NCI-H1105 (cell line): ENCODE measurements around the gene PLCD3.

Experiments
- DNase-seq: peaks from one replicate; lab custom pipeline; 2025; lab: John Stamatoyannopoulos, UW

PLCD3 gene

GRCh38 chr17:45132320-45132571 is at the start of gene PLCD3:
Gene PLCD3 (minus strand): TSS chr17:45132515. CDS start chr17:45132410, 105 bp downstream.
- no peak for DNase-seq

GRCh38 chr17:45177563-45177962 is 45.2 kb upstream of the PLCD3 start:
- no peak for DNase-seq

GRCh38 chr17:45175759-45176115 is 43.4 kb upstream of the PLCD3 start:
- DNase-seq = no peak

DNA sequence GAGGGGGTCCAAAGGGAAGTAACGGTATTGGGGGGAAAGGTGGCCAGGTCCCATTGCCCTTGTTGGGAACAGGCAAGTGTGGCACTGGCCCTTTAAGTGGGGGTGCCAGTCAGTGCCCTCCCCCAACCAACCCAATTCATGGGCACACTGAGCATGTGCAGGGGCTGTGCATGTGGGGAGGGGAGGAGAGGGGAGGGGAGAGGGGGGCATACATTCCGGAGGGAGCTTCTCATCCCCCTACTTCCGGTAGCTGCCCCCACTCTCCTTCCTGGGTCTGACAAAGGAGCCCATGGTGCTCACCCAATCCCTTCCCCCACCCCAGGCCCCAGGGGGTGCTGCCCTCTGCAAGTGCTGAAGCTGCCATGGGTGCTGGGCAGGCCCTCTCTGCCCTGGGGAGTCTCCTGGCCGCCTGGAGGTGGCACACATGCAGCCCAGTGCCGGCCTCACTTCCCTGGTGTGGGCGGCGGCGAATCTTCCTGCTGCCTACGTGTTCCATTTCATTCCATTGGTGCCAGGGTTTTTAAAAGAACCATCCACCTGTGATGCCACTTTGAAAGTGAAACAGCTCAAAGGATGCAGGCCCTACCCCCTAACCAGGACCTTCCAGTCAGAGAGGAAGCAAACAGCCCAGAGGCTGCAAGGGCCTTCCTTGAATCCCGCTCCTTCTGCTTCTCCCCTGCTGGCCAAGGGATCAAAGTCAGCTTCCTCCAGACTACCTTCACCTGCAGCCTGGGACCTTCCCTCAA is 40.4 kb upstream of the PLCD3 start:
- DNase-seq = no peak

DNA sequence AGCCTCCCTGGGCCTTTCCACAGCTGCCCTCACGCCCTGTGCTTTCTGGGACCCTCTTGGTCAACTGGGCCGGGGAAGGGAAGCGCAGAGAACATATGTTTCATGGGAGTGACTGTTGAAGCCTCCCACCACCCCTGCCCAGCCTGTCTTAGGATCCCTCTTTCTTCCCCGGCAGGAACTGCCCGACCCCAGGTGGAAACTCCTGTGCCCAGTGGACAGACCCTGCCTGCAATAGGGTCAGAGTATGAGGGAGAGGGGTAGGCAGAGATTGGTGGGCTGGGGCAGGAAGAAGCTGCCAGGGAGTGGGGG is 39.9 kb upstream of the PLCD3 start:
- DNase-seq = no peak

GRCh38 chr17:45171338-45172231 is 39.3 kb upstream of the PLCD3 start:
- DNase-seq = no peak

- DNase-seq = no peak
Measured at GRCh38 chr17:45170931-45171337, 38.6 kb upstream of the PLCD3 start.

GRCh38 chr17:45170280-45170930 is 38.1 kb upstream of the PLCD3 start:
- no peak for DNase-seq

GRCh38 chr17:45168991-45169752 is 36.9 kb upstream of the PLCD3 start:
- DNase-seq = no peak

- DNase-seq = no peak
Measured at GRCh38 chr17:45164734-45165269, 32.5 kb upstream of the PLCD3 start.

DNA sequence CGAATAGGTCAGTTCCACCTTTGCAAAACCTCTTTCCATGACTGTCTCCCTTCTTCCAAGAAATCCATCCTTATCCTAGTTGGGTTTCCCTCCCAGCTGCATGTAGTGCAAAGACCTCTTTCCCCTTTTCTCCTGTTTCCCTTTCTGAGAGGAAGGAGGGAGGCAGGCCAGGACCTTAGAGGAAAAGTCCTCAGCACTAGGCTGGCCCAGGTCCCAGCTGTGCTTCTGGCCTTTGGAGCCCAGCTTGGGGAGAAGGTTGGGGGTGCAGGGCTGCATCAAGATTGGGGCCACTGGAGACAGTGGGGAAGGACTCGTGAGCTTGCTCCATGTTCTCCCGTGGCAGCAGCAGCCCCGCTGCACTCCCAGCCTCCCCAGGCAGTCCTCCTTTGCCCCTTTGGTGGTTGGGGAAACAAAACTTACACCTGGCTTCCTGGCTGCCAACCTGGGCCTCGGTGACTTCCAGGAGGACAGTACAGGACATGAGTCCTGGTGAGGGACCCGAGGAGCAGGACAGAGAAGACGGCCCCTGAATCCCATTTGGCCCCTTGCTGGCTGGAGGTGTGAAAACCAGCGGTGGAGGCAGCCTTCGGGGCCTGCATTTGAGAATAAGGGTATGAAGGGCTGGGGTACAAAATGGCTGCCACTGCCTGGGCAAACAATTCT is 29.8 kb upstream of the PLCD3 start:
- DNase-seq = no peak

DNA sequence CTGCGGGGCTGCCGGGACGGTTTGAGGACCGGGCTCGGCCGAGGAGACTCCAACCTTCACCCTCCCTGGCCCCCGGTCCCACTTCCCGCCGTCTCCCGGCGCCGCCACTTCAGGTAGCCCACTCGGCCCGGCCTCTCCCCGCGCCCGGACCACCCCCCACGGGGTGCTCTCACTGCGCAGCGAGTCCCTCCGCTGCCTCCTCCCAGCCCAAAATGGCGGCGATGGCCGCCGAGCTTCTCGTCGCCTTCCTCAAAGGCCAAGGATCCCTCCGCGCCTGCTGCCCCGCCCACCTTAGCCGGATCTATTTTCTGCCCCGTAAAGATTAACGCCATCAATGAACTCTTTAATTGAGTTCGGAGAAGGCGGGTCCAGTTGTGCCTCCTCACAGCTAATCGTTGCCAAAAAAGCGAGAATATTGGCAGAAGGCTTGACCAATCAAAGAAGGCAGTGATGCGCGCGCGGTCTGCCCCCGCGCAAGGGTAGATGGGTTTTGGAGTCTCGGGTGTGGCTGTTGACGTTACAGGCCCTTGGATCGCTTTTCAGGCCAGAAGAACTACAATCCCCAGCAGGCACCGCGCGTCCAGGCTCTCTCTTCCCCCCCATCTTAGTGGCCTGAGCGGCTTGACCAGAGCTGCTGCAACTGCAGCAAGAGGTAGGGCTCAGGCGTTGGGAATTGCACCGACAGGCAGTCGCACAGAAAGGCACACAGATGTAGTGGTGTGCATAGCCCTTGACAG is 29.1 kb upstream of the PLCD3 start, which contains the start of gene HEXIM2:
Gene HEXIM2, plus strand, starts transcription at position 588 of the 737 bp plus-strand sequence. CDS start 919 bp downstream, outside the sequence.
- peak; percentile 99 for DNase-seq

DNA sequence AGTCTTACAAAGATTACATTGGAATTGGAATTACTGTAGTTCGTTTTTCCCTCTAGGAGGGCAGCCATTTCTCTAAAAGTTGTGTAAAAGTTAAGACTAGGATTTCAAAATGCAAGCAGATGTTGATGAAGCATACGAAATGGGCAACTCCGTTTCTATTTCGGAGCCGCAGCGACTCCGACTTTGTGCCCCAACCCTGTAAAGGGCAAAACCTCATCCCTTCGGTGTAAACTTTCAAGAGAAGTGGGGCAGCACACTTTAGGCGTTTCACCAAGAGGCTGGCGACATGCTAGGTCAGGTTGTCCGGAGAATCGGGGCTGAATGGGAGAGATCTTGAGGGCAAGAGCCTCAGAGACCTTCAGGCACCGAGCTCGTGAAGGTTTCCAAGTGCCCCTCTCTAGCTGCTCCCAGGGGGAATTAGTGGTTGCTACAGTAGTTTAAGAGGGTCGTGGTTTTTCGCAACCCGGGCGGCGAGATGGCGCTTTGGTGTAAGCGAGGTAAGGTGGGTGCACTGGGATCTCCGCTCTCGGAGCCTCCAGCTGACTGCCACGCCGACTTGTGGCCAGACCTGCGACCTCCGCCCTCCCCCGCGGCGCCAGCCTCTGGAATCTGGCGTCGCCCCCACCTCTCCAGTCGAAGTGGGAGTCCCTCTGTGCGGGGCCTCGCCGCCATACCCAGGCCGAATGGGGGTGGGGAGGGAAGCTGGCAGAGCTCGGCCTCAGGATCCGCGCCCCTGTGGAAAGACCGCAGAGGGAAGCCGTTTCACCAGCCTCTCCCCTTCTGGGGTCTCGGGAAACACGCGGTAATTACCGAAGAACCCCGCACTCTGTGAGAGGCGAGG is 28.4 kb upstream of the PLCD3 start:
- peak; percentile 61 for DNase-seq

DNA sequence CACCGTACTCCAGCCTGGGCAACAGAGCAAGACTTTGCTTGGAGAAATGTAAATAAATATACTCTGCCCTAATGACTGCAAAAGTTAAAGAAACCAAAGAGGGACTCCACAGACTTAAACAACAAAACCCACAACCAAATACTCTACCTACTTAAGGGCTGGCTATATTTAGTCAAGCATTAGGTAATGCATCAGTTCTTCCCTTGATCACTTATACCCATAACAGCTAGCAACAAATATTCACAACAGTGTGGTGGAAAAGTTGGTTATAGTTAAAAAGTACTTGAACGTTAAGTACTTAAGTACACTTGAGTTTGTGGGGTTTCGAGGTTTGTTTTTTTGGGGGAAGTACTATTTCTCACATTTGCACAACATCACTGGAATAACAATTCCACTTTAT is 23.9 kb upstream of the PLCD3 start:
- no peak for DNase-seq

- DNase-seq = no peak
Measured at GRCh38 chr17:45155483-45155882, 23.2 kb upstream of the PLCD3 start.

GRCh38 chr17:45155029-45155428 is 22.7 kb upstream of the PLCD3 start:
- DNase-seq = no peak

GRCh38 chr17:45150911-45151809 is 18.8 kb upstream of the PLCD3 start:
- no peak for DNase-seq
